NK-92 treated with Interleukin-12 subunit alpha and Interleukin-12 subunit beta, amount 100 ng/mL, for 24 hours (cell line): ENCODE data around the gene THRAP3.
A peak's percentile ranks its signal among the peaks of the same experiment; 100 is the strongest.

Experiments used
- DNase-seq: peaks from one replicate; lab custom pipeline; 2025; lab: John Stamatoyannopoulos, UW

THRAP3 gene

GRCh38 chr1:36327421-36328087, 103.3 kb downstream of the THRAP3 start:
- DNase-seq, result peak; percentile 22

DNA sequence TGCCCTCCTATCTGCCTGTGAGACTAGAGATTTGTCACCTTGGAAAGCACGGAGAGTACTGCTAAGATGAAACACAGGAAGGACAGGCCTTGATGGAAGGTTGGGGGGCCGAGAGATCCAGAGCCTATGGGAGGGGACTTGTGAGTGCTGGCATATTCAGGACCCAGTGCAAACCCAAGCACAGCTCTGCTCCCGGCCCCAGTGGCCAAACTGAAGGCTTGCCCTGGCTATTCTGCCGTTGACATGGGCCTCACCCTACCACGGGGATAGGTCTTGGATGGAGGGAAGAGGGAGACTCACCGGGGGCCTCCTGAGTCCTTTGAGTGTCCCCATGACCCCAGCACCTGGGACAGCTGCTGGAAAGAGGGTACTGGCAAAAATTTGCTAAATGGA, 103.8 kb downstream of the THRAP3 start:
- DNase-seq, result no peak

- DNase-seq, result no peak
Measured at GRCh38 chr1:36328713-36329112, 104.5 kb downstream of the THRAP3 start.

GRCh38 chr1:36329817-36330216, 105.6 kb downstream of the THRAP3 start:
- no peak for DNase-seq

- no peak for DNase-seq
Measured at GRCh38 chr1:36330940-36331339, 106.7 kb downstream of the THRAP3 start.

GRCh38 chr1:36337830-36338229, 113.6 kb downstream of the THRAP3 start:
- DNase-seq, result no peak

DNA sequence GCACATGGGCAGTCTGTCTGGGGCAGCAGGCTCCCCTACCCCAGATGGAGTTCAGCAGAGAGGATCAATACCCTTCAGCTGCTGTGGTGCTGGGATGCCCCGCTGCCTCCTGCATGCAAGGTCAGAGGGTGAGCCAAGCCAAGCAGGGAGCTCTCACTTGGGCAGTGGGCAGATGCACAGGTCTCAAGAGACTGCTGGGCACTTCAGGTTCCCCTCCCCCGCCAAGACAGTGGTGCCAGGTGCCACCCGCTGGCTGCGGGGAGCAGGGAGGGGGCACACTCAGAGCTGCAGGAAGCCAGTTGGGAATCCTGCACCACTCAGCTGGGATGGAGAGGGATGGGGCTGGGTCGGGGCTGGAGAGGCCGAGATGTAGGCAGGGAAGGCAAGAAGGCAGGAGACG, 115.0 kb downstream of the THRAP3 start:
- DNase-seq, result no peak

GRCh38 chr1:36339615-36340014, 115.4 kb downstream of the THRAP3 start:
- DNase-seq, result no peak

- DNase-seq, result no peak
Measured at GRCh38 chr1:36341626-36342320, 117.5 kb downstream of the THRAP3 start.

DNA sequence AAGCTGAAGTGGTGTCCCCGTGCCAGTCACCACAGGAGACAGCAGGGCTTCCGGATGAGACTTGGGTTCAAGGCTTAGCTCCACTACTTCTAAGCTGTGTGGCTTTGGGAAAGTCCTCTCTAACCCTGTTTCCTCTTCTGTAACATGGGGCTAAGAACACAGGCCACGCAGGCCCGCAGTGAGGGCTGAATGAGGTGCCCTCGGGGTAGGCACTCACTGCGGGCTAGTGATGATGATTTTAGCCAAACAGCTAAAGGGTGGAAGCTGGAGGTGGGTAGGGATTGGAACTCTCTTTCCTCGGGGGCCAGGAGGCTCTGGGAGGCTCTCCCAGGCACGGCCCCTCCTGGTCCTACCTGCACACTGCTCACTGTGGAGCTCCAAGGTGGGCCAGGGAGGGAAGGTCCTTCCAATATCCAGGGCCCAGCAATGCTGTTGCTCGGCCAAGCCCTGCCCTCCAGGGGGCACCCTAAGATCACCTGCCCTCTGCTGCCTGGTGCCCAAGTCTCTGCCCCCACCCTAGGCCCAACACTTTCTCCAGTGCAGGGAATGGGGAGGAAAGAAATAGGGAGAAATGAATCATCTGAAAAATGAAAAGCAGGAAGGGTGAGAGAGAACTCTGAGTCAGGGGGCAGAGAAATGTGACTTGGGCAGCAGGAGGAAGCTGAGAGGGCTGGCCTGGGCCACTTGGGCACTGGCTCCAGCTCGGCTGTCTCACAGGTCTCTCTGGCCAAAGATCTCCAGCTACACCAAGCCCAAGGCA, 118.4 kb downstream of the THRAP3 start:
- DNase-seq, result no peak

DNA sequence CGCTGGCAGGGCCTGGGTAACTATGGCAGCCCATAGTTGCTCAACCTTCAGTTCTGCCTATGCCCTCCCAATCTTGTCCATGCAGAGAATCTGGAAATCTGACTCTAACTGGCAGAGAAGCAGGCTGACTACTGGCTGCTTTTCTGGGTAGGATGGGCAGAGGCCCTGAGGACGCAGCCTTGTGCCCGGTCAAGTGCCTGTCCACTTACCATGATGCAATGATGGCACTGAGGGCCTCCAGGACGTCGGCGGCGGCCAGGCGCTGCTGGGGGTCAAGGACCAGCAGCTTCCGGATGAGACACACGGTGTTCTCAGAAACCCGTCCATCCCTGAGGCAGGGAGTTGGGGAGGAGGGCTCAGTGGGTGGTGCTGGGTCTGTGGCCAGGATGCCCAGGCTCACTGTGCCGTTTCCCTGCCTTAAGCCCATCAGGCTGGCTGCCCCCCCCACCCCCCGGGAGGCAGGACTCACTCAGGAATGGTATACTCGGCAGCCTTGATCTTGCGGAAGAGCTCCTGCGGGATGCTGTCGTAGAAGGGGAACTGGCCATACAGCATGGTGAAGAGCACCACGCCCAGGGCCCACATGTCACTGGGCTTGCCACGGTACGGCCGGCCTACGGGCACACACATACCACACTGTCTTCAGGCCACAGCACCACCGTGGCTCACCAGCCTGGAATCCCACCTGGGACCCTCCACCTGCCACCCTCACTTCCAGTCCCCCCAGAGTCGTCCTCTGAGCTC, 119.6 kb downstream of the THRAP3 start:
- DNase-seq, result no peak

DNA sequence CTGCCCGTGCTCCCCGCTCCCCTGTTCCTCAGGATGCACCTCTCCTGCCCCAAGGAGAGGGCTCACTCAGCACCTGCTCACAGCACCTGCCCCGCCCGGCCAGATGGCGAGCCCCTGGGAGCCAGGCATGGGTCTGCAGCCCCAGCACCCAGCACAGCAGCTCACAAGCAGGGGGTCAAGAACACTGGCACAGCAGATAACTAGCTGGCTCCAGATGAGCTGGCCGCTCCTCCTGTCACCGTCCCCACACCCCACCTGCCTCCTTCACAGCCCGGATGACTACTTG, 120.1 kb downstream of the THRAP3 start:
- DNase-seq, result no peak

DNA sequence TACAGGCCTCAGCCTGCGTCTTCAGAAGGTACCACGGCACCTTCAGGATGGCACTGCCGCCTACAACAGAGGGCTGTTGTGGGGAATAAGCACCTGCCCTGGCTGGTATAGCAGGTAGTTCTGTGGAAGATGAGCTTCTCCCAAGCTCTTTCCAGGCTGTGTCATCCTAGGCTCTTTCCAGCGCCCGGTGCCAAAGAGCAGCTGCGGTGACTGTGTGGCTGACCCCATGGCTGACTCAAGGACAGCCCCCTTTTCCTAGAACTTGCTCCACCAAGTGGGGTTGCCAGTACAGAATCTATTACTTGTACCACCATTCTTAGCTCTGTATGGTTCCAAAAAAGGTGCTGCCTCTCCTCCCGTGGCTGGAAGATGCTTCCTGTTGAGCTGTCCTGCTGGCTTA, 121.1 kb downstream of the THRAP3 start:
- no peak for DNase-seq

GRCh38 chr1:36346741-36347370, 122.6 kb downstream of the THRAP3 start:
- DNase-seq, result no peak

DNA sequence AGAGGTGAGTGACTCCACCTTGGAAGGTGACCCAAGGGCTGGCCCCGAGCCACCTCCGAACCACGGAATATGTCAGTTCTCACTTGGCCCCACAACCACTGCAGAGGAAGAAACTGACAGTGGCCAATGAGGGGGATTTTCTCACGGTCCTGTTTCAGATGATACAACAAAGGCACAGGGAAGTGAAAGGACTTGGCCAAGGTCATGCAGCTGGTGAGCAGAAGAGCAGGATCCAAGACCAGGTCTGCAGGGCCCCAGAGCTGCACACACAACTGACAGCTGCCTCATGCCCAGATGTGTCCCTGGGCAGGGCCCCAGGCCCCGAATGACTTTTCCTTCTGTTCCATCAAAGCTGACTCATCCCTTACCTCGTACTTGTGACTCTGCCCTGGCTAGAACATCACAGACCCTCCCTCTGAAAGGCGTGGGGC, 125.0 kb downstream of the THRAP3 start:
- DNase-seq, result no peak

DNA sequence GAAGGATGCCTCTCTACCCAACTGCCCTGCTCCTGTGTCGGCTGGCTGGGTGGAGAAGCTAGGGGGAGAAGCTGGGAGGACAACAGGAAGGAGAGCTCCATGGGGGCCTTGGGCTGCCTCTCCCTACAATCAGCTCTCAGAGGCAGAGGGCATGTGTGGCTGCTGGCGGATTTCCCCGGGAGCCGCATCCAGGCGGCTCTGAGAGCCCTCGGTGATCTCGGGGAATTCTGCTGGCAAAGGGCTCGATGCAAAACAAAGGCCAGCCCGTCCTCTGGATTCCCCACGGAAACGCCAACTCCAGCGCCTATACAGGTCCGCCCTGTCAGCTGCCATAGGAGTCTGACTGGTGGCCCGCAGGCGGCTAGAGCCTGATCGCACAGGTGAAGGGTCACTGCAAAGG, 125.6 kb downstream of the THRAP3 start:
- DNase-seq, result no peak

GRCh38 chr1:36350659-36351226, 126.5 kb downstream of the THRAP3 start:
- no peak for DNase-seq

GRCh38 chr1:36351227-36351977, 127.2 kb downstream of the THRAP3 start:
- DNase-seq, result no peak

GRCh38 chr1:36352125-36352909, 128.1 kb downstream of the THRAP3 start:
- no peak for DNase-seq
